Measurements from ENCODE around the gene TMEM163. TPM values are rescaled to one million over a fixed set of nuclear protein-coding genes. Genes with fewer than 3 reads are reported as not detected.

The TMEM163 gene
- total and polyA plus RNA-seq, 2 of the 13 experiments (the other 11 are each of a cell fraction or from before 2014, with no cell fraction given) = 0.05 TPM; not detected in 1

- Histone ChIP-seq H2AFZ (ENCODE audit: low read length) (no peak overlapping the region), H3K4me2 (ENCODE audit: low read depth, low read length) (no peak overlapping the region), H3K79me2 (ENCODE audit: insufficient read depth, low read length) (no peaks in the 10 kb centered on the region), H3K4me1 (ENCODE audit: insufficient read depth, low read length) (no peaks in the 10 kb centered on the region), H3K9me3 (ENCODE audit: low read length) (peaks cover 8% of the 10 kb centered on the region; the same call in 1 of the 2 replicates), H3K36me3 (replicated peaks in 1 of 2; ENCODE audit: control insufficient read depth in 1 of 2, insufficient read depth in 2 of 2, low read length in 2 of 2) (no peaks in the 10 kb centered on the region), H4K20me1 (ENCODE audit: insufficient read depth, low read length) (no peaks in the 10 kb centered on the region), H3K27ac (ENCODE audit: extremely low read length, insufficient read depth, low read length) (no peak overlapping the region), H3K27me3 (ENCODE audit: control insufficient read depth in 1 of 2, insufficient read depth in 2 of 2, low read length in 2 of 2) (peaks cover 0 to 9% of the 10 kb centered on the region in 2 experiments; a peak in 1 of 5 replicates), H3K9ac (ENCODE audit: insufficient read depth, low read depth, low read length) (no peak overlapping the region), H3K4me3 (replicated peaks in 1 of 3; ENCODE audit: insufficient read depth in 1 of 3, low read depth in 2 of 3, low read length in 3 of 3) (no peak overlapping the region)
- ATAC-seq = no peak
- no peak for TF ChIP-seq GABPB1 (CRISPR knock-in tag; IDR thresholded peaks at IDR 0.05)
- TF ChIP-seq ZZZ3 (CRISPR knock-in tag; IDR thresholded peaks at IDR 0.05; ENCODE audit: borderline replicate concordance) = no peak
- TF ChIP-seq ZNF276 (CRISPR knock-in tag; IDR thresholded peaks at IDR 0.05; ENCODE audit: low read depth) = no peak
- no peak for TF ChIP-seq ZNF101 (CRISPR knock-in tag; IDR thresholded peaks at IDR 0.05; ENCODE audit: borderline replicate concordance, low read depth)
- TF ChIP-seq AHR (CRISPR knock-in tag; IDR thresholded peaks at IDR 0.05) = no peak
- no peak for TF ChIP-seq HBP1 (CRISPR knock-in tag; IDR thresholded peaks at IDR 0.05; ENCODE audit: low read depth)
- TF ChIP-seq GRHL1 (CRISPR knock-in tag; conservative IDR thresholded peaks at IDR 0.05) = no peak
- TF ChIP-seq SSRP1 (CRISPR knock-in tag; IDR thresholded peaks at IDR 0.05) = no peak
- TF ChIP-seq PTBP1 (IDR thresholded peaks at IDR 0.05; ENCODE audit: low read depth, low read length, poor library complexity, severe bottlenecking) = no peak
- no peak for TF ChIP-seq SAP130 (CRISPR knock-in tag; IDR thresholded peaks at IDR 0.05; ENCODE audit: low read depth)
- TF ChIP-seq PBX3 (CRISPR knock-in tag; IDR thresholded peaks at IDR 0.05; ENCODE audit: borderline replicate concordance) = no peak
- TF ChIP-seq MYC (CRISPR knock-in tag; IDR thresholded peaks at IDR 0.05; ENCODE audit: borderline replicate concordance) = no peak
- TF ChIP-seq FOSL2 (CRISPR knock-in tag; IDR thresholded peaks at IDR 0.05) = no peak
- TF ChIP-seq NFIB (CRISPR knock-in tag; IDR thresholded peaks at IDR 0.05; ENCODE audit: borderline replicate concordance) = no peak
- no peak for TF ChIP-seq ZNF564 (CRISPR knock-in tag; IDR thresholded peaks at IDR 0.05)
- TF ChIP-seq ZNF496 (CRISPR knock-in tag; IDR thresholded peaks at IDR 0.05; ENCODE audit: insufficient replicate concordance) = no peak
- intact Hi-C loops (cut with micrococcal nuclease; ENCODE audit: unreplicated experiment) = no loop called here
- DNase-seq (ENCODE audit: low spot score) = no peak
- WGBS (ENCODE audit: low lambda C conversion rate) = 33% methylated on average over 10 of the region's 10 CpGs
- ChIA-PET CTCF (ENCODE audit: low intra/inter-chr PET ratio, low total read pairs) (no interaction called here), POLR2A (no interaction called here)
- no peak for FAIRE-seq
- in situ Hi-C loops (cut with HindIII; ENCODE audit: extremely low pct_ligation_motif_present, low pct_unique_long_range_greater_than_20kb) = no loop called here
- BruUV-seq (replicated peaks) = no TSS peak
These were observed 96.7 kb downstream of the TMEM163 start for GRCh38 chr2:134621939-134622705.

Data from HepG2 (cell line).